ENCODE measurements around the gene MMP12.

Gene MMP12

DNA sequence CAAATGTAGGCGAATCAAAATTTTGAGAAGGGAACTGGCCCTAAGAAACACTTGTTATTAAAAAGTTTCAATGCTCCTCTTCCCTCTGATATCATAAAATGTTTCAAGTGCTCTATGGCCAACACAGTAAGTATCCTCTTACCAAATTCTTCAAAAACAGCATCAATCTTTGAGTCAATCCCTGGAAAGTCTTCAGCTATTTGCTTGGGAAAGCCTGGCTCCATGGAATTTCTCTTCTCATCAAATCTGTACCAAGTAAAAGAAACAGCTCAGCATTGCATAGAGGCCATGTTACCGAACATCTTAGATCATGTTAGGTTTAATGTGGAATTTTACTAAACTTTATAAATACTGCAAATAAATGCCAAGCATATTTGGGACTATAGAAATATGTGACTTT lies 37.6 kb downstream of the MMP12 start:
- no peak overlapping the region for H3K4me3 ChIP-seq (ENCODE audit: low read depth, low read length)
- TF ChIP-seq CTCF (conservative IDR thresholded peaks at IDR 0.05; ENCODE audit: low read depth, low read length), result no peak
- no peak for DNase-seq (ENCODE audit: low read depth)

- no peak overlapping the region for H3K4me3 ChIP-seq (ENCODE audit: low read depth, low read length)
- peak; percentile 72 for DNase-seq (ENCODE audit: low read depth)
- TF ChIP-seq CTCF (conservative IDR thresholded peaks at IDR 0.05; ENCODE audit: low read depth, low read length), result no peak
Measured at GRCh38 chr11:102836290-102836875, 38.4 kb downstream of the MMP12 start.

DNA sequence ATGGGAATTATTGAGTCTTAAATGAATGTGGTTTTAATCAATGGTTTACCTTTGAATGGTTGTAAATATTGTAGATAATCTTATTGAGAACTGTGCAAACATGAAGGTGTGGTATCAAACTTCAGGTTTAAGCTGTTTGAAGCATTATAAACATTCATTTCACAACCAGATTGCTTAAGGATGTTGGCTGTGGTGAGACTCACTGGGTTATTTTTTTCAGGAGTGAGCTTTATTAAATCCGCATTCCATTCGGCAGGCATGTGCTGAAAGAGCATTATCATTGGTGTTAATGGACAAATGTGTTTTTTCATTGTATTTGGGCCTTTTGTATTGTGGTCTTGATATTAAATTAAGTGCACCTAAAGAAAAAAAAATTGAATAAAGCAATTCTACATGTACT lies 41.1 kb downstream of the MMP12 start:
- H3K4me3 ChIP-seq (ENCODE audit: low read depth, low read length), result no peak overlapping the region
- DNase-seq (ENCODE audit: low read depth), result peak; percentile 11
- TF ChIP-seq CTCF (conservative IDR thresholded peaks at IDR 0.05; ENCODE audit: low read depth, low read length), result no peak

DNA sequence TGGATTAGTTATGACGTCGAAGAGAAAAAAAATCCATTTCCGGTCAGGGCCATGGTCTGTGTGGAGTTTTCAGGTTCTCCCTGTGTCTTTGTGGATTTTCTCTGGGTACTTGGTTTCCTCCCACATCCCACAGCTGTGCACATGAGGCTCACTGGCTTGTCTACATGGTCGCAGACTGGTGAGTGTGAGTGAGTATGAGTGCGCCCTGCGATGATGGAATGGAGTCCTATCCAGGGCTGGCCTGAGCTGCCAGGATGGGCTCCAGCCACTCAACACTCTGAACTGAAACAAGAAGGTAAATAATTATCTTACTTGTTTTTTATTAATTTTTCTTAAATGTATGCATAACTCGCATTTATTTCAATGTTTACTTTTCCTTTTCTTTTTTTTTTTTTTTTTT lies 42.2 kb downstream of the MMP12 start:
- no peak for TF ChIP-seq CTCF (conservative IDR thresholded peaks at IDR 0.05; ENCODE audit: low read depth, low read length)
- no peak overlapping the region for H3K4me3 ChIP-seq (ENCODE audit: low read depth, low read length)
- no peak for DNase-seq (ENCODE audit: low read depth)

GRCh38 chr11:102831489-102832440 lies 43.0 kb downstream of the MMP12 start:
- TF ChIP-seq CTCF (conservative IDR thresholded peaks at IDR 0.05; ENCODE audit: low read depth, low read length), result peak; percentile 71
- DNase-seq (ENCODE audit: low read depth), result peak; percentile 65
- H3K4me3 ChIP-seq (ENCODE audit: low read depth, low read length), result peak overlapping the region; percentile 47

GRCh38 chr11:102831128-102831488 lies 43.7 kb downstream of the MMP12 start:
- no peak overlapping the region for H3K4me3 ChIP-seq (ENCODE audit: low read depth, low read length)
- no peak for DNase-seq (ENCODE audit: low read depth)
- no peak for TF ChIP-seq CTCF (conservative IDR thresholded peaks at IDR 0.05; ENCODE audit: low read depth, low read length)

All from choroid plexus epithelial cell (primary cell).